ENCODE results near the gene GKN1. TPM values are rescaled to one million over a fixed set of nuclear protein-coding genes. Genes with fewer than 3 reads are reported as not detected.
A peak's percentile ranks its signal among the peaks of the same experiment; 100 is the strongest.
"Not testable (repeated sequence)": the region's sequence is repeated elsewhere in the genome, so short reads cannot be mapped to it uniquely, and the experiment has no call there.

GKN1 gene
- polyA plus RNA-seq, 1 experiment: not detected

DNA sequence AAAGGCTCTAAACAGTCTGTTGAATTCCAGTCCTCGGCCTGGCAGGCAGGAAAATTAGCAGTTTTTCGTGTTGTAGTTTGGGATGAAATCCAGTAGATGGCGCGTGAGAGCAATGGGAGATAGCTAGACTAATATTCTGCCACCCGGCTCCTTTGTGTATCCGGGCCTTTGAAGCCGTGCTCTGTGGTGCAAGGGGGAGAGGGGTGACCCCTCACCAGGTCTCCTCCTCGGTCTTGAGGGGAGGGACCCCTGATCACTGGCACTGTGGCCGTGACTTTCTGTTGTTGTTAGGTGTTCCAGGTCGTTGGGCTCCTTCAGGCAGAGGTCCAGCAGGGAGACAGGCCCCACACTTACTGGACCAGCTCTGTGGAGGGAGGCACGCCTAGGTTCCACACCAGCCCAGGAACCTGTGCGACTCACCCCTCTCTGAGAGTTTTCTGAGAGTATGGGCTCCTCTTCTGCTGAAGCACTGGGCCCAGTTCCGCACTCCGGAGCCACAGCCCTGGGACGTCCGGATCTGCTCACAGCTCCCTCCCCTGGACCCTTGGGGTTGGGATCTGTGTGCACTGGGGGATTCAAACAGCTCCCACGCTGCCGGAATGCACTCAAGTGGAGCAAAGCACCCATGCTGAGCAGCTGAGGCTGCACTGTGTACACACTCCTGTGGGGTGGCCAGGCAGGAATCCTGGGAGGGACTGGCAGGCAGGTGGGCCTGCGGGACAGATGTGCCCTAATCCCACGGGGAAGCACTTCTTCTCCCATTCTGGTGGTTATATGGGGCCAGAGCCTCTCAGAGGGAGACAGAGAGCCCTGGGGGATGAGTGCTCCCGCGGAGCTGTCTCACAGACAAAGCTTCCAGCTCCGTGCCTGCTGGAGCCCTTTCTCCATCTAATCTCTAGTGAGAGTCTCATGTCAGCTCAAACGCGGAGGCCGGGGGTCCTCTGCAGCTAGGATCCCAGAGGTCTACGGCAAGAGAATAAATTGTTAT is 30.6 kb upstream of the GKN1 start:
- CTCF ChIA-PET: interaction anchor here (0.6 to 2.6 kb wide), 33 partner anchors 8 to 781 kb away, joined by 3 to 22 read pairs (median 3); partner anchors contain the start of gene ANTXR1
- POLR2A ChIA-PET: no interaction called here
- no peaks in the 10 kb centered on the region for H3K36me3 ChIP-seq (ENCODE audit: control insufficient read depth, insufficient read depth, low read length)
- no peaks in the 10 kb centered on the region for H3K27me3 ChIP-seq (ENCODE audit: control insufficient read depth, insufficient read depth, low read length)
- no peak overlapping the region for H3K4me3 ChIP-seq (ENCODE audit: low read depth, low read length)
- no peak for DNase-seq (ENCODE audit: low read depth)
- peak; percentile 79 for TF ChIP-seq CTCF (IDR thresholded peaks at IDR 0.05; ENCODE audit: insufficient read depth, low read depth, low read length)

DNA sequence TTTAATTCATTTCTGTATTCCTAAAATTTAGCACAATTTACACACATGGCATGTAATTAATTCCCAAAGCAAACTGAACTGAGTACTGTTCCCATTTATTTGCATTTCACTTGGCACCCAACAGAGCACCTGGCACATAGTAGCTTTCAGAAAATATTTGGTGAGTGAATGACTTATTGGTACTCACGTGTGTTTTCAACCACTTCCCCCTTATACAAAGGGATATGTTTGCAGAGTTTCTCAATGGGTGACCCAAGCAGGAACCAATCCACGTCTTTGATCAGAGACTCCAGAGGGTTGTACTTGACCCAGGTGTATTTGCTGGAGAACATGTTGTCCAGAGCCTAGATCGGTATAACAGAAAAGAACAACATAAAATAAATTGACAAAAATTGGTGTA is 28.3 kb upstream of the GKN1 start:
- Histone ChIP-seq H3K4me3 (ENCODE audit: low read depth, low read length) (no peak overlapping the region), H3K27me3 (ENCODE audit: control insufficient read depth, insufficient read depth, low read length) (no peaks in the 10 kb centered on the region), H3K36me3 (ENCODE audit: control insufficient read depth, insufficient read depth, low read length) (no peaks in the 10 kb centered on the region)
- ChIA-PET CTCF (interaction anchor here (2.1 kb wide), 1 partner anchor 8 kb away, joined by 5 read pairs; no protein-coding TSS in a partner anchor), POLR2A (no interaction called here)
- no peak for TF ChIP-seq CTCF (IDR thresholded peaks at IDR 0.05; ENCODE audit: insufficient read depth, low read depth, low read length)
- no peak for DNase-seq (ENCODE audit: low read depth)

- CTCF ChIA-PET: no interaction called here
- POLR2A ChIA-PET: no interaction called here
- no peak for DNase-seq (ENCODE audit: low read depth)
- TF ChIP-seq CTCF (IDR thresholded peaks at IDR 0.05; ENCODE audit: insufficient read depth, low read depth, low read length): no peak
- Histone ChIP-seq H3K36me3 (ENCODE audit: control insufficient read depth, insufficient read depth, low read length) (no peaks in the 10 kb centered on the region), H3K4me3 (ENCODE audit: low read depth, low read length) (no peak overlapping the region), H3K27me3 (ENCODE audit: control insufficient read depth, insufficient read depth, low read length) (no peaks in the 10 kb centered on the region)
Measured at GRCh38 chr2:68948710-68949109, 25.7 kb upstream of the GKN1 start.

GRCh38 chr2:68951899-68952298 is 22.5 kb upstream of the GKN1 start:
- no peaks in the 10 kb centered on the region for H3K36me3 ChIP-seq (ENCODE audit: control insufficient read depth, insufficient read depth, low read length)
- DNase-seq (ENCODE audit: low read depth): no peak
- ChIA-PET POLR2A (no interaction called here), CTCF (interaction anchor here (0.7 to 0.9 kb wide), 2 partner anchors 8 to 63 kb away, joined by 3 read pairs; no protein-coding TSS in a partner anchor)
- no peak overlapping the region for H3K4me3 ChIP-seq (ENCODE audit: low read depth, low read length)
- TF ChIP-seq CTCF (IDR thresholded peaks at IDR 0.05; ENCODE audit: insufficient read depth, low read depth, low read length): no peak
- no peaks in the 10 kb centered on the region for H3K27me3 ChIP-seq (ENCODE audit: control insufficient read depth, insufficient read depth, low read length)

DNA sequence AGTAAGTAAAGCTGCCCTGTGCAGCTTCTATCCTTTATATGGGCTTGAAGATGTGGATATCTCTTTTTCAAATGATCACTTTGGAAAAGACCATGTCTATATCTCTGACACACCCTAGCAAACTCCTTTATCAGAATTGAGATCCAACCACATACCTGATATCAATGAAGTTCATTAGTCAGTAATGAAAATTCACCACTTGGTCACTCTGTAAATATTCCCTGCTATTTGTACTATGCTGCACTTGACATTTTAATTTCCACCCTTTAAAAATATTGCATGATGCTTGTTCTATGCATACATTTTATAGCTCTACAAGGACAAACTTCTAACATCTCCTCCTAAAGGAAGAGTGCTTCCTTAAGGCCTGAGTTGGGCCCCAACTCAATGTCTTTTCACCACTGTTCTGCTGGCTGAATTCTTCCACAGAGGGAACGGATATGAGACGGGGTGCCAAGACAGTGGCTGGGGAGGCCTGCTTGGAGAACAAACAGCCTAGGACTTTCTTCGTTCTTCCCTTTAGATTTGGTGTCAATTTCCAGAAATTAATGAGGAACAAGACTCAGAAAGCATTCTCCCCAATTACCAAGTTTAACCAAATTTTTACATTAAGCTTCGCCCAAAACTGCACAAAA is 21.4 kb upstream of the GKN1 start, which contains the start of gene GKN2:
Gene GKN2 (minus strand): TSS at position 7 of the 635 bp plus-strand sequence. CDS start 32 bp downstream, outside the sequence.
- H3K36me3 ChIP-seq (ENCODE audit: control insufficient read depth, insufficient read depth, low read length): no peaks in the 10 kb centered on the region
- DNase-seq (ENCODE audit: low read depth): no peak
- CTCF ChIA-PET: interaction anchor here (1.9 kb wide), 1 partner anchor 9 kb away, joined by 9 read pairs; no protein-coding TSS in a partner anchor
- H3K4me3 ChIP-seq (ENCODE audit: low read depth, low read length): no peak within 1 kb of the TSS
- POLR2A ChIA-PET: no interaction called here
- H3K27me3 ChIP-seq (ENCODE audit: control insufficient read depth, insufficient read depth, low read length): no peaks in the 10 kb centered on the region
- TF ChIP-seq CTCF (IDR thresholded peaks at IDR 0.05; ENCODE audit: insufficient read depth, low read depth, low read length): no peak

- POLR2A ChIA-PET; H3K27me3 ChIP-seq (ENCODE audit: control insufficient read depth, insufficient read depth, low read length); DNase-seq (ENCODE audit: low read depth); H3K4me3 ChIP-seq (ENCODE audit: low read depth, low read length); CTCF ChIA-PET; H3K36me3 ChIP-seq (ENCODE audit: control insufficient read depth, insufficient read depth, low read length): not testable (repeated sequence)
Measured at GRCh38 chr2:68955432-68955831, 19.0 kb upstream of the GKN1 start.

Measured in BJ (cell line).